Gastroesophageal sphincter (tissue), 4 donors: ENCODE measurements around the gene SLC7A7. TPM values are rescaled to one million over a fixed set of nuclear protein-coding genes. Genes with fewer than 3 reads are reported as not detected.

Experiments
- ATAC-seq: fragments of 150-250 bp; one replicate; pipeline ENCODE4 v1.9.1; 2016; ENCODE audit warnings: mild to moderate bottlenecking, moderate library complexity
- H3K27ac ChIP-seq, 4 donors: fragments of 200-600 bp; sonication (generic) in 3 of 4; 1 replicate in 3 of 4; 2 replicates in 1 of 4; pipeline ENCODE4 v1.5.1; 2016 to 2019
- H3K27me3 ChIP-seq: fragments of 200-600 bp; sonication (generic); one replicate; pipeline ENCODE4 v1.5.1; 2019
- H3K36me3 ChIP-seq, 2 donors: fragments of 200-600 bp; sonication (generic); one replicate each; pipeline ENCODE4 v1.5.1; 2019; ENCODE audit warnings: control low read depth in 1 of 2
- H3K4me1 ChIP-seq, 3 donors: fragments of 200-600 bp; sonication (generic); 1 replicate in 2 of 3; 2 replicates in 1 of 3; pipeline ENCODE4 v1.5.1; 2016 to 2019; ENCODE audit warnings: control low read depth in 2 of 3
- H3K4me3 ChIP-seq, 2 donors: fragments of 200-600 bp; sonication (generic); one replicate each; pipeline ENCODE4 v1.5.1; 2019; ENCODE audit warnings: mild to moderate bottlenecking in 1 of 2, moderate library complexity in 1 of 2
- H3K9me3 ChIP-seq, 3 donors: fragments of 200-600 bp; sonication (generic); one replicate each; pipeline ENCODE4 v1.5.1; 2017 to 2019; ENCODE audit warnings: control low read depth in 2 of 3
- EP300 ChIP-seq: sonication (generic); formaldehyde crosslinking; IDR thresholded peaks from one replicate; pipeline ENCODE4 v1.6.1; 2017; ENCODE audit warnings: antibody characterized with exemption, mild to moderate bottlenecking
- POLR2A ChIP-seq, 2 donors: fragments of 450-650 bp; IDR thresholded peaks; one replicate each; pipeline ENCODE4 v1.6.1; 2017; ENCODE audit warnings: antibody characterized with exemption in 2 of 2, mild to moderate bottlenecking in 2 of 2, moderate library complexity in 1 of 2
- POLR2AphosphoS5 ChIP-seq: sonication (generic); formaldehyde crosslinking; IDR thresholded peaks from one replicate; pipeline ENCODE4 v1.6.1; 2017; ENCODE audit warnings: antibody characterized with exemption
- WGBS, 2 donors: methylation state at CpG; one replicate each; pipeline ENCODE4 v1.1.5; 2018; ENCODE audit warnings: low coverage in 1 of 2; 5-methylcytosine and 5-hydroxymethylcytosine counted together
- total RNA-seq, 4 donors: library from RNA; depleted of rRNA; stranded (reverse); fragments of >200 nt; gene quantifications; one replicate each; pipeline ENCODE4 v1.1.0, GENCODE V29; 2016
- TF ChIP-seq, protein P1 (sequence below), 4 experiments: fragments of 200-600 bp in 2 of 4; fragments of 450-650 bp in 2 of 4; sonication (generic) in 1 of 4; IDR thresholded peaks; one replicate each; pipeline ENCODE4 v1.5.1; 2017 to 2019; ENCODE audit warnings: antibody characterized with exemption in 4 of 4, mild to moderate bottlenecking in 2 of 4, moderate library complexity in 2 of 4

The SLC7A7 gene
- total RNA-seq, 4 donors from 2014 or later: 8.1 to 36.6 (median 23.4) TPM

DNA sequence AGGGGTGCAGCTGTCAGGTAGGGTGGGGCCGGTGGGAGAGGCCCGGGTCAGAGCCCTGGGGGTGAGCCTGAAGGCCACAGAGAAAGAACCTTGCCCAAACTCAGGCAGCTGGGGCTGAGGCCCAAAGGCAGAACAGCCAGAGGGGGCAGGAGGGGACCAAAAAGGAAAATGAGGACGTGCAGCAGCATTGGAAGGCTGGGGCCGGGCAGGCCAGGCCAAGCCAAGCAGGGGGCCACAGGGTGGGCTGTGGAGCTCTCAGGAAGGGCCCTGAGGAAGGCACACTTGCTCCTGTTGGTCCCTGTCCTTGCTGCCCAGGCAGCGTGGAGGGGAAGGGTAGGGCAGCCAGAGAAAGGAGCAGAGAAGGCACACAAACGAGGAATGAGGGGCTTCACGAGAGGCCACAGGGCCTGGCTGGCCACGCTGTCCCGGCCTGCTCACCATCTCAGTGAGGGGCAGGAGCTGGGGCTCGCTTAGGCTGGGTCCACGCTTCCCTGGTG, 31.6 kb upstream of the SLC7A7 start:
- TF ChIP-seq POLR2AphosphoS5: no peak
- TF ChIP-seq POLR2A (IDR thresholded peaks at IDR 0.05): no peak
- TF ChIP-seq EP300: no peak
- TF ChIP-seq, protein P1, sequence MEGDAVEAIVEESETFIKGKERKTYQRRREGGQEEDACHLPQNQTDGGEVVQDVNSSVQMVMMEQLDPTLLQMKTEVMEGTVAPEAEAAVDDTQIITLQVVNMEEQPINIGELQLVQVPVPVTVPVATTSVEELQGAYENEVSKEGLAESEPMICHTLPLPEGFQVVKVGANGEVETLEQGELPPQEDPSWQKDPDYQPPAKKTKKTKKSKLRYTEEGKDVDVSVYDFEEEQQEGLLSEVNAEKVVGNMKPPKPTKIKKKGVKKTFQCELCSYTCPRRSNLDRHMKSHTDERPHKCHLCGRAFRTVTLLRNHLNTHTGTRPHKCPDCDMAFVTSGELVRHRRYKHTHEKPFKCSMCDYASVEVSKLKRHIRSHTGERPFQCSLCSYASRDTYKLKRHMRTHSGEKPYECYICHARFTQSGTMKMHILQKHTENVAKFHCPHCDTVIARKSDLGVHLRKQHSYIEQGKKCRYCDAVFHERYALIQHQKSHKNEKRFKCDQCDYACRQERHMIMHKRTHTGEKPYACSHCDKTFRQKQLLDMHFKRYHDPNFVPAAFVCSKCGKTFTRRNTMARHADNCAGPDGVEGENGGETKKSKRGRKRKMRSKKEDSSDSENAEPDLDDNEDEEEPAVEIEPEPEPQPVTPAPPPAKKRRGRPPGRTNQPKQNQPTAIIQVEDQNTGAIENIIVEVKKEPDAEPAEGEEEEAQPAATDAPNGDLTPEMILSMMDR (IDR thresholded peaks at IDR 0.05): no peak
- Histone ChIP-seq H3K36me3 (peaks cover 0 to 53% of the 10 kb centered on the region in 2 donors), H3K9me3 (no peaks in the 10 kb centered on the region), H3K4me3 (no peak overlapping the region), H3K27ac (peak overlapping the region; percentile 15 to 90 (median 84)), H3K4me1 (peaks cover 3 to 98% (median 58%) of the 10 kb centered on the region in 3 donors), H3K27me3 (no peaks in the 10 kb centered on the region)
- no peak for ATAC-seq
- WGBS, 2 donors: 35 to 63% methylated on average over 2 to 5 of the region's 11 CpGs

DNA sequence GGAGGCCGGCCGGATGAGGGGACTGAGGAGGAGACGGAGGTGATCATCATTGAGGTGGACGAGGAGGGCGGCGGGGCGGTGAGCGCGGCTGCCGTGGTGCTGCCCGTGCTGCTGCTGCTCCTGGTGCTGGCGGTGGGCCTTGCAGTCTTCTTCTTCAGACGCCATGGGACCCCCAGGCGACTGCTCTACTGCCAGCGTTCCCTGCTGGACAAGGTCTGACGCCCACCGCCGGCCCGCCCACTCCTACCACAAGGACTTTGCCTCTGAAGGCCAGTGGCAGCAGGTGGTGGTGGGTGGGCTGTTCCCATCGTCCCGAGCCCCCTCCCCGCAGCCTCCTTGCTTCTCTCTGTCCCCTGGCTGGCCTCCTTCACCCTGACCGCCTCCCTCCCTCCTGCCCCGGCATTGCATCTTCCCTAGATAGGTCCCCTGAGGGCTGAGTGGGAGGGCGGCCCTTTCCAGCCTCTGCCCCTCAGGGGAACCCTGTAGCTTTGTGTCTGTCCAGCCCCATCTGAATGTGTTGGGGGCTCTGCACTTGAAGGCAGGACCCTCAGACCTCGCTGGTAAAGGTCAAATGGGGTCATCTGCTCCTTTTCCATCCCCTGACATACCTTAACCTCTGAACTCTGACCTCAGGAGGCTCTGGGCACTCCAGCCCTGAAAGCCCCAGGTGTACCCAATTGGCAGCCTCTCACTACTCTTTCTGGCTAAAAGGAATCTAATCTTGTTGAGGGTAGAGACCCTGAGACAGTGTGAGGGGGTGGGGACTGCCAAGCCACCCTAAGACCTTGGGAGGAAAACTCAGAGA, 30.8 kb upstream of the SLC7A7 start:
- ATAC-seq: no peak
- WGBS, 2 donors: 40% methylated on average over 2 of the region's 26 CpGs; no CpG with 5 or more reads in 1 of the 2 donors
- no peaks in the 10 kb centered on the region for H3K27me3 ChIP-seq
- no peaks in the 10 kb centered on the region for H3K9me3 ChIP-seq
- peak overlapping the region in 3 of 4 donors; percentile 82 to 90 (median 86) for H3K27ac ChIP-seq
- no peak for TF ChIP-seq EP300
- TF ChIP-seq, protein P1 (IDR thresholded peaks at IDR 0.05): no peak
- no peak for TF ChIP-seq POLR2AphosphoS5
- TF ChIP-seq POLR2A (IDR thresholded peaks at IDR 0.05): no peak
- H3K4me3 ChIP-seq: no peak overlapping the region
- peaks cover 0 to 61% of the 10 kb centered on the region in 2 donors for H3K36me3 ChIP-seq
- H3K4me1 ChIP-seq: peaks cover 0 to 98% (median 51%) of the 10 kb centered on the region in 3 donors

DNA sequence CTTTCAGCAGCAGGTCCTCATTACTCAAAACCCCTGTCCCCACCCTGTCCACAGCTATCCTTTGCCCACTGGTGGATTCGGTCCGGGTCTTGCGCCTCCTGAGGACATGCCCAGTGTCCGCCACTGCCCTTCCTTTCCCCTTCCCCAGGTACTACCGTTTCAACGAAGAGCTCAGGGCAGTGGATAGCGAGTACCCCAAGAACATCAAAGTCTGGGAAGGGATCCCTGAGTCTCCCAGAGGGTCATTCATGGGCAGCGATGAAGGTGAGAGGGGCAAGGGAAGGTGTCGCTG, 29.8 kb upstream of the SLC7A7 start:
- Histone ChIP-seq H3K27ac (peak overlapping the region in 3 of 4 donors; percentile 82 to 90 (median 86)), H3K4me1 (peaks cover 0 to 98% (median 41%) of the 10 kb centered on the region in 3 donors), H3K27me3 (no peaks in the 10 kb centered on the region), H3K4me3 (no peak overlapping the region), H3K9me3 (no peaks in the 10 kb centered on the region), H3K36me3 (peaks cover 0 to 66% of the 10 kb centered on the region in 2 donors)
- TF ChIP-seq POLR2AphosphoS5: no peak
- TF ChIP-seq, protein P1 (IDR thresholded peaks at IDR 0.05): no peak
- no peak for TF ChIP-seq EP300
- no peak for TF ChIP-seq POLR2A (IDR thresholded peaks at IDR 0.05)
- no peak for ATAC-seq
- 77 to 100% methylated on average over 2 of the region's 9 CpGs for WGBS, 2 donors

DNA sequence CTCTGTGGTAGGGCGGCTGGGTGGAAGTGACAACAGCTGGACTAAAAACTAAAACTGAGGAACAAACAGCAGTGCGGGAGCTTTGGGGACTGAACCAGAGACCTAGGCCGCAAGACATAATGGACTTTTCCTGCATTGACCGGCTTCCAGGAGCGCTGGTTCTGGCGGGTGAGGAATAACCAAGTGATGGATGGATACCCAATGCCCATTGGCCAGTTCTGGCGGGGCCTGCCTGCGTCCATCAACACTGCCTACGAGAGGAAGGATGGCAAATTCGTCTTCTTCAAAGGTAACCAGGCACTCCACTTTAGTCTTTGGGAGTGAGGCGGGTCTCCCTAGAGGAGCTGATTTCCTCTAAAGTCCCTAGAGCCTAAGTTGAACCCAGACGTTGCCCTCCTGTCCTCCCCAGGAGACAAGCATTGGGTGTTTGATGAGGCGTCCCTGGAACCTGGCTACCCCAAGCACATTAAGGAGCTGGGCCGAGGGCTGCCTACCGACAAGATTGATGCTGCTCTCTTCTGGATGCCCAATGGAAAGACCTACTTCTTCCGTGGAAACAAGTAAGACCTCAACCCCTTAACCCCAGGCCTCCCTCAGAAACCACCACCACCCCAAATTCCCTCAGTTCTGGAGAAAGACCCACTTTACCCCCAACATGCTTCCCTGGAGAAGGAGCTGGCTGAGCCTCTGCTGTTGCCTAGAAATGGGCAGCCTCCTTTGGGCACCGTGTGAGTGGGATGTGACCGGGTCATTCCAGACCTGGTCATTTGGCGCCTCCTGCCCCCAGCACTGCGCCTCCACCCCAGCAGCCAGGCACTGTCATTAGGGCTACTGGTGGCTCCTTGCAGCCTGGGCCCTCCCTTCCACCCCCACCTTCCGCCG, 29.2 kb upstream of the SLC7A7 start:
- WGBS, 2 donors: 81 to 100% methylated on average over 5 to 6 of the region's 22 CpGs
- no peaks in the 10 kb centered on the region for H3K27me3 ChIP-seq
- peaks cover 0 to 98% (median 38%) of the 10 kb centered on the region in 3 donors for H3K4me1 ChIP-seq
- no peak for ATAC-seq
- peak overlapping the region in 3 of 4 donors; percentile 82 to 90 (median 86) for H3K27ac ChIP-seq
- H3K9me3 ChIP-seq: no peaks in the 10 kb centered on the region
- peaks cover 0 to 66% of the 10 kb centered on the region in 2 donors for H3K36me3 ChIP-seq
- no peak overlapping the region for H3K4me3 ChIP-seq
- TF ChIP-seq, protein P1 (IDR thresholded peaks at IDR 0.05): no peak
- TF ChIP-seq POLR2AphosphoS5 (no peak), EP300 (no peak), POLR2A (IDR thresholded peaks at IDR 0.05) (no peak)
